HepG2 (cell line): ENCODE measurements around the gene TP53. TPM values are rescaled to one million over a fixed set of nuclear protein-coding genes. Genes with fewer than 3 reads are reported as not detected.

Experiments
- ATAC-seq: fragments of 200-7000 bp; cut with Tn5 transposase; 3 replicates; pipeline ENCODE4 v1.9.1; 2020; ENCODE audit warnings: mild to moderate bottlenecking, moderate library complexity
- BruUV-seq: library from RNA; stranded (reverse); fragments of 400-500 nt; replicated peaks from 2 replicates; lab custom pipeline; 2021; lab: Mats Ljungman, UMichigan
- CTCF ChIA-PET: fragments of 300-600 bp; formaldehyde crosslinking; extraction: SDS; loops from one replicate; lab custom pipeline; 2021; ENCODE audit warnings: low total read pairs, inconsistent platforms, low intra/inter-chr PET ratio; lab: Yijun Ruan, JAX
- POLR2A ChIA-PET: fragments of 350-600 bp; sonication (Branson Sonifier 250); formaldehyde crosslinking; loops from one replicate; lab custom pipeline; 2020; ENCODE audit warnings: antibody characterized with exemption, inconsistent platforms; lab: Yijun Ruan, JAX
- DNase-seq: peaks from one replicate; pipeline ENCODE4 v3.0.0-alpha.2; 2015; ENCODE audit warnings: low spot score
- FAIRE-seq: peaks from 3 replicates; lab custom pipeline; 2011; peaks lifted over from hg19 to GRCh38; lab: Jason Lieb, UNC
- H2AFZ ChIP-seq: one replicate; pipeline ENCODE4 v1.6.1; 2011; ENCODE audit warnings: low read length, inconsistent platforms
- H3K27ac ChIP-seq: fragments of 300-600 bp; 3 replicates; pipeline ENCODE4 v1.8.0; 2011; ENCODE audit warnings: mixed run types, mild to moderate bottlenecking, mixed read lengths, low read length, inconsistent platforms; ENCODE audit not compliant: insufficient read depth; ENCODE audit errors: extremely low read length
- H3K27me3 ChIP-seq, 2 experiments: fragments of 200-600 bp in 1 of 2; 2 replicates in 1 of 2; 3 replicates in 1 of 2; pipeline versions ENCODE4 v1.6.0 to v1.8.0; 2011; ENCODE audit warnings: low read length in 2 of 2, mild to moderate bottlenecking in 2 of 2, moderate library complexity in 2 of 2, inconsistent platforms in 1 of 2; ENCODE audit not compliant: insufficient read depth in 2 of 2, control insufficient read depth in 1 of 2
- H3K36me3 ChIP-seq, 2 experiments: fragments of 200-600 bp in 1 of 2; replicated peaks in 1 of 2; 2 replicates in 1 of 2; 3 replicates in 1 of 2; pipeline versions ENCODE4 v1.5.1 to v1.8.0; 2011; ENCODE audit warnings: low read length in 2 of 2, inconsistent platforms in 1 of 2; ENCODE audit not compliant: insufficient read depth in 2 of 2, control insufficient read depth in 1 of 2
- H3K4me1 ChIP-seq: 2 replicates; pipeline ENCODE4 v1.5.1; 2012; ENCODE audit warnings: low read length, inconsistent platforms; ENCODE audit not compliant: insufficient read depth
- H3K4me2 ChIP-seq: 2 replicates; pipeline ENCODE4 v1.6.0; 2011; ENCODE audit warnings: low read depth, low read length, inconsistent platforms
- H3K4me3 ChIP-seq, 3 experiments: fragments of 200-600 bp in 1 of 3; sonication (generic), shearing (Covaris generic) in 1 of 3; replicated peaks in 1 of 3; 2 replicates each; pipeline ENCODE4 v1.5.1; 2011 to 2016; ENCODE audit warnings: low read length in 3 of 3, inconsistent platforms in 2 of 3, low read depth in 2 of 3, mild to moderate bottlenecking in 2 of 3, control low read depth in 1 of 3, mixed read lengths in 1 of 3; ENCODE audit not compliant: insufficient read depth in 1 of 3
- H3K79me2 ChIP-seq: one replicate; pipeline ENCODE4 v1.6.1; 2011; ENCODE audit warnings: low read length, inconsistent platforms; ENCODE audit not compliant: insufficient read depth
- H3K9ac ChIP-seq: 2 replicates; pipeline ENCODE4 v1.6.0; 2011; ENCODE audit warnings: mild to moderate bottlenecking, low read depth, low read length, inconsistent platforms; ENCODE audit not compliant: insufficient read depth
- H3K9me3 ChIP-seq: 2 replicates; pipeline ENCODE4 v1.5.1; 2012; ENCODE audit warnings: mild to moderate bottlenecking, low read length
- H4K20me1 ChIP-seq: 2 replicates; pipeline ENCODE4 v1.6.0; 2011; ENCODE audit warnings: inconsistent platforms, mild to moderate bottlenecking, low read length, moderate library complexity; ENCODE audit not compliant: insufficient read depth
- ETV5 ChIP-seq: IDR thresholded peaks from 2 replicates; pipeline ENCODE4 v1.6.1; 2018; ENCODE audit warnings: missing biosample characterization, missing genetic modification reagents, inconsistent platforms, borderline replicate concordance
- NFRKB ChIP-seq: fragments of 450-650 bp; IDR thresholded peaks from 2 replicates; pipeline ENCODE4 v1.6.1; 2017
- RBAK ChIP-seq: sonication (generic); formaldehyde crosslinking; IDR thresholded peaks from 2 replicates; pipeline ENCODE4 v1.5.1; 2020; ENCODE audit warnings: mild to moderate bottlenecking, missing genetic modification reagents
- WGBS: methylation state at CpG from one replicate; pipeline ENCODE4 v1.1.6; 2017; ENCODE audit warnings: low lambda C conversion rate; 5-methylcytosine and 5-hydroxymethylcytosine counted together
- in situ Hi-C: cut with HindIII; loops from 2 replicates; pipeline ENCODE4 v1.10.0; 2017; ENCODE audit warnings: low pct_unique_long_range_greater_than_20kb; ENCODE audit not compliant: extremely low pct_ligation_motif_present
- intact Hi-C: fragments of 100-400 bp; cut with micrococcal nuclease; formaldehyde crosslinking; loops from one replicate; pipeline ENCODE4 v1.10.0; 2022; ENCODE audit not compliant: unreplicated experiment
- polyA plus RNA-seq, 8 experiments: library from polyadenylated mRNA; depleted of rRNA in 3 of 8; stranded (reverse) in 7 of 8; unstranded in 1 of 8; fragments of >200 nt; fragmentation: Illumina TruSeq in 4 of 8; extraction: Trizol in 4 of 8; gene quantifications; 2 replicates each; pipeline versions ENCODE4 v1.2.1 to v1.2.3, GENCODE V29; 2011 to 2016; ENCODE audit warnings: low read depth in 4 of 8, missing spikeins in 1 of 8, mixed read lengths in 1 of 8; ENCODE audit not compliant: insufficient read depth in 1 of 8
- total RNA-seq, 5 experiments: library from RNA; depleted of rRNA; stranded (reverse); fragments of >200 nt; fragmentation: Illumina TruSeq; extraction: Trizol; gene quantifications; 2 replicates each; pipeline ENCODE4 v1.2.3, GENCODE V29; 2016; ENCODE audit warnings: low read depth in 1 of 5
- TF ChIP-seq, protein P1 (sequence below): sonication (generic); formaldehyde crosslinking; IDR thresholded peaks from 2 replicates; pipeline ENCODE4 v1.4.0; 2020; ENCODE audit warnings: mild to moderate bottlenecking, missing genetic modification reagents
- TF ChIP-seq, protein P2 (sequence below): IDR thresholded peaks from 2 replicates; pipeline ENCODE4 v1.6.1; 2018; ENCODE audit warnings: missing genetic modification reagents, mild to moderate bottlenecking, missing compliant biosample characterization

Gene TP53
- total and polyA plus RNA-seq, 2 of the 13 experiments (the other 11 are each of a cell fraction or from before 2014, with no cell fraction given): 17.1 to 29.9 TPM

DNA sequence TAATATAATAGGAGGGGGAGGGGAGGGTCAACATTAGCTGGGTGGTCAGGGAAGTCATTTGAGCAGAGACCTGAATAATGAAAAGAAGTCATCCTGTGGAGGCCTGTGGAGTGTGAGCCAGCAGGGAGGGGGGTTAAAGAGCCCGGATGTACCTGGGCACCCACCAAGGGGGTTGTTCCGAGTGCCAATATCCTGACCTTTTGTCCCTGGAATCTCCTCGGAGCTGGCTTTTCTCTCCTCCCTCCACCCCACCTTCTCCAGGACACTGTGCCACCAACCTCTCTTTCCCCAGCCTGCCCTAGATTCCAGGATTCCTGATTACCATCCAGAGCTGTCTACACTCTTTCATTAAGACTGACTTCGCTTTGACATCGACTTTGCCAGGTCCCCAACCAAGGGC, 51.1 kb downstream of the TP53 start:
- POLR2A ChIA-PET: interaction anchor here (1.1 kb wide), 1 partner anchor 8 kb away, joined by 5 read pairs; the partner anchor contains the start of gene SAT2
- Histone ChIP-seq H3K27ac (no peak overlapping the region), H3K4me1 (peaks cover 24% of the 10 kb centered on the region), H3K79me2 (no peaks in the 10 kb centered on the region), H2AFZ (no peak overlapping the region), H3K9me3 (no peaks in the 10 kb centered on the region), H3K9ac (no peak overlapping the region), H3K36me3 (no peaks in the 10 kb centered on the region), H3K4me3 (no peak overlapping the region), H3K4me2 (no peak overlapping the region), H4K20me1 (no peaks in the 10 kb centered on the region), H3K27me3 (no peaks in the 10 kb centered on the region; a peak in 1 of 5 replicates)
- CTCF ChIA-PET: no interaction called here
- ATAC-seq (no peak), FAIRE-seq (no peak), DNase-seq (no peak)
- BruUV-seq: no TSS peak
- intact Hi-C loops: no loop called here
- no peak for TF ChIP-seq ETV5 (CRISPR knock-in tag)
- TF ChIP-seq, protein P1, sequence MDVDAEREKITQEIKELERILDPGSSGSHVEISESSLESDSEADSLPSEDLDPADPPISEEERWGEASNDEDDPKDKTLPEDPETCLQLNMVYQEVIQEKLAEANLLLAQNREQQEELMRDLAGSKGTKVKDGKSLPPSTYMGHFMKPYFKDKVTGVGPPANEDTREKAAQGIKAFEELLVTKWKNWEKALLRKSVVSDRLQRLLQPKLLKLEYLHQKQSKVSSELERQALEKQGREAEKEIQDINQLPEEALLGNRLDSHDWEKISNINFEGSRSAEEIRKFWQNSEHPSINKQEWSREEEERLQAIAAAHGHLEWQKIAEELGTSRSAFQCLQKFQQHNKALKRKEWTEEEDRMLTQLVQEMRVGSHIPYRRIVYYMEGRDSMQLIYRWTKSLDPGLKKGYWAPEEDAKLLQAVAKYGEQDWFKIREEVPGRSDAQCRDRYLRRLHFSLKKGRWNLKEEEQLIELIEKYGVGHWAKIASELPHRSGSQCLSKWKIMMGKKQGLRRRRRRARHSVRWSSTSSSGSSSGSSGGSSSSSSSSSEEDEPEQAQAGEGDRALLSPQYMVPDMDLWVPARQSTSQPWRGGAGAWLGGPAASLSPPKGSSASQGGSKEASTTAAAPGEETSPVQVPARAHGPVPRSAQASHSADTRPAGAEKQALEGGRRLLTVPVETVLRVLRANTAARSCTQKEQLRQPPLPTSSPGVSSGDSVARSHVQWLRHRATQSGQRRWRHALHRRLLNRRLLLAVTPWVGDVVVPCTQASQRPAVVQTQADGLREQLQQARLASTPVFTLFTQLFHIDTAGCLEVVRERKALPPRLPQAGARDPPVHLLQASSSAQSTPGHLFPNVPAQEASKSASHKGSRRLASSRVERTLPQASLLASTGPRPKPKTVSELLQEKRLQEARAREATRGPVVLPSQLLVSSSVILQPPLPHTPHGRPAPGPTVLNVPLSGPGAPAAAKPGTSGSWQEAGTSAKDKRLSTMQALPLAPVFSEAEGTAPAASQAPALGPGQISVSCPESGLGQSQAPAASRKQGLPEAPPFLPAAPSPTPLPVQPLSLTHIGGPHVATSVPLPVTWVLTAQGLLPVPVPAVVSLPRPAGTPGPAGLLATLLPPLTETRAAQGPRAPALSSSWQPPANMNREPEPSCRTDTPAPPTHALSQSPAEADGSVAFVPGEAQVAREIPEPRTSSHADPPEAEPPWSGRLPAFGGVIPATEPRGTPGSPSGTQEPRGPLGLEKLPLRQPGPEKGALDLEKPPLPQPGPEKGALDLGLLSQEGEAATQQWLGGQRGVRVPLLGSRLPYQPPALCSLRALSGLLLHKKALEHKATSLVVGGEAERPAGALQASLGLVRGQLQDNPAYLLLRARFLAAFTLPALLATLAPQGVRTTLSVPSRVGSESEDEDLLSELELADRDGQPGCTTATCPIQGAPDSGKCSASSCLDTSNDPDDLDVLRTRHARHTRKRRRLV (CRISPR knock-in tag): no peak
- no peak for TF ChIP-seq NFRKB
- no peak for TF ChIP-seq RBAK
- TF ChIP-seq, protein P2, sequence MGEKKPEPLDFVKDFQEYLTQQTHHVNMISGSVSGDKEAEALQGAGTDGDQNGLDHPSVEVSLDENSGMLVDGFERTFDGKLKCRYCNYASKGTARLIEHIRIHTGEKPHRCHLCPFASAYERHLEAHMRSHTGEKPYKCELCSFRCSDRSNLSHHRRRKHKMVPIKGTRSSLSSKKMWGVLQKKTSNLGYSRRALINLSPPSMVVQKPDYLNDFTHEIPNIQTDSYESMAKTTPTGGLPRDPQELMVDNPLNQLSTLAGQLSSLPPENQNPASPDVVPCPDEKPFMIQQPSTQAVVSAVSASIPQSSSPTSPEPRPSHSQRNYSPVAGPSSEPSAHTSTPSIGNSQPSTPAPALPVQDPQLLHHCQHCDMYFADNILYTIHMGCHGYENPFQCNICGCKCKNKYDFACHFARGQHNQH: no peak
- in situ Hi-C loops: no loop called here
- 20% methylated on average over 5 of the region's 5 CpGs for WGBS
